ENCODE measurements around the gene ADIPOR2. TPM values are rescaled to one million over a fixed set of nuclear protein-coding genes. Genes with fewer than 3 reads are reported as not detected.
"Not testable (repeated sequence)": the region's sequence is repeated elsewhere in the genome, so short reads cannot be mapped to it uniquely, and the experiment has no call there.

The ADIPOR2 gene
- polyA plus RNA-seq, 10 donors: 23.3 to 29.8 (median 25.5) TPM

- no peak for DNase-seq
Measured at GRCh38 chr12:1703771-1704722, 13.2 kb downstream of the ADIPOR2 start.

DNA sequence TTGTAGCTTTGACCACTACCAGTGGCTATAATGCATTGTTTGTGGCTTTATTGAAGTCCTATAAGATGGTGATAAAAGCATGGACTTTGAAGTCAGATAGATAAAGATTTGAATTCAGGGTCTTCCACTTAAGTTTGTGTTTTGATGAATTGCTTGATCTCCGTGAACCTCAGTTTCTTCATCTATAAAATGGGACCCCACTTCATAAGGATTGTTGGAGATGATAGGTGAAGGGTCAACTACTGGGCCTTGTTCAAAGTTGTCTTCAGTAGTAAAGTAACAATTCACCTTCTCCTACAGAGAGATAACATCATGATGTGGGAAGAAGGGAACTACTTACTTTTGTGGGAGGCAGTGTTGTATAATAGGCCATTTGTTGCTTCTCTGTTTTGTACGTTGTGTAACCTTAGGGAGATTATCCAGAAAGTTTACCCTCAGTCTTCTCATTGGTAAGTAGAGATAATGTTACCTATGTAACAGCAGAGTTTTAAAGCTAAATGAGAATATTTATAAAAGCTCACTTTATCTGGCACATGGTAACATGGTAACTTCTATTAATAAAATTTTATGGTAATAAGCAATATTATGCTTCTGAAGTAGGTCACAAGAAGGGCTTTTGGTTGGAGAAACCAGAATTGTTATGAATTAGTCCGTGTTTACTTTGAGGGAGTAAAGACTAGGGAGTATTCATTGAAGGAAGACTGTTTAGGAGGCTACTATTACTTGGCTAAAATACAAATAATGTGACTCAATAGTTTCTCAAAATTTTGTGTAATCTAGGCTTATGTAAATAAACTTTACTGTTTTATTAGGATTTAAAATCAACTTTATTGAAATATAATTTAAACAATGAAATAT is 15.1 kb downstream of the ADIPOR2 start:
- no peak for DNase-seq

DNA sequence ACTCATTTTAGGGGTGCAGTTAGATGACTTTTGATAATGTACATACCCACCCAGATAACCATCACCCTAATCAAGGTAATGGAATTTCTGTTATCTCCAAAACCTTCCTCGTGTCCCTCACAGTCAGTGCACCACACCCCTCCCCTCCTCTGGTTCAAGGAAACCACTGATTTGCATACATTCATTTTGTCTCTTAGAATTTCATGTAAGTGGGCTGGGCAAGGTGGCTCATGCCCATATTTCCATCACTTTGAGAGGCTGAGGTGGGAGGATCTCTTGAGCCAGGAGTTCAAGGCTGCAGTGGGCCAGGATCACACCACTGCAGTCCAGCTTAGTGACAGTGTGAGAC is 15.7 kb downstream of the ADIPOR2 start:
- no peak for DNase-seq

DNA sequence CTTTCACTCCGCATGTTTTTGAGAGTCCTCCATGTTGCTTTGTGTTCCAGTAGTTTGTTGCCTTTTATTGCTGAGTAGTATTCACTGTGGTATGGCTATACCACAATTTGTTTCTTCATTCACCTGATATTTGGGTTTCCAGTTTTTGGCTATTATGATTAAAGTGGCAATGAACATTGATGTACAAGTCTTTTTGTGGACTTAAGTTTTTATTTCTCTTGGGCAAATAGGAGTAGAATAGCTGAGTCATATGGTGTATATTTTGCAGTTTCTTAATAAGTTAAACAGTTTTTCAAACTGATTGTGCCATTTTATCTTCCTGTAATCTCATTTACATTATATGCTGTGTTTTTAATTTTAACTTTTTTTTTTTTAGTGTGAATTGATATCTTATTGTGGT is 16.2 kb downstream of the ADIPOR2 start:
- DNase-seq: no peak

GRCh38 chr12:1709968-1710367 is 19.1 kb downstream of the ADIPOR2 start:
- DNase-seq: not testable (repeated sequence)

DNA sequence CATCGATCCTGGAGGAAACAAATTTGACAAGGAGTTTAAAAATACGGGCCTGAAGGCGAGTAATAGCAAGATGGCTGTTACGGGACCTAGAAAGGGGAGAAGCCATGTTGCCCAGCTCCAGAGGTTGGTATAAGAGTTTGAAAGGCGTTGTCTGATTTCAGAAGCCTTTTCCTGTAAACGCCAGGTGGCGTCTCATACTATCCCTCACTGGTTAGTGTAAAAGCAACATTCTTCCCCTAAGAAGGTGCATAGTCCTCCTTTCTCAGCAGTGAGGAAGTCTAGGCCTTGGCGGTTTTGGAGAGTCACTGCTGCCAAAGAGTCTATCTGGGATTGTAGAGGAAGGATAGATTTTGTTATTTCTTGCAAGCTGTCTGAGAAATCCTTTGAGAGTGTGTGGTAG is 20.0 kb downstream of the ADIPOR2 start:
- not testable (repeated sequence) for DNase-seq

- DNase-seq: peak in 1 of 3 donors; percentile 16
Measured at GRCh38 chr12:1711536-1712211, 20.8 kb downstream of the ADIPOR2 start.

- DNase-seq: not testable (repeated sequence)
Measured at GRCh38 chr12:1712305-1712704, 21.4 kb downstream of the ADIPOR2 start.

DNA sequence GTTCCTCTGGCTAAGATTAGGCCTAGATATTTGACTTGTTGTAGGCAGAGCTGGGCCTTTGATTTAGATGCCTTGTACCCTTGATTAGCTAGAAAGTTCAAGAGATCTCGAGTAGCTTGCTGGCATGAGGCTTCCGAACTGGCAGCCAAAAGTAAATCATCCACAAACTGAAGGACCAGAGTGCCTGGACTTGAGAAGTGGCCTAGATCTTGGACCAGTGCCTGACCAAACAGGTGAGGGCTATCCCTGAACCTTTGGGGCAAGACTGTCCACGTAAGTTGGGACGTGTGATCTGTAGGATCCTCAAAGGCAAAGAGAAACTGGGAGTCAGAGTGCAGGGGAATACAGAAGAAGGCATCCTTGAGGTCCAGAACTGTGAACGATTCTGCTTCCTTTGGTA is 22.0 kb downstream of the ADIPOR2 start:
- not testable (repeated sequence) for DNase-seq

DNA sequence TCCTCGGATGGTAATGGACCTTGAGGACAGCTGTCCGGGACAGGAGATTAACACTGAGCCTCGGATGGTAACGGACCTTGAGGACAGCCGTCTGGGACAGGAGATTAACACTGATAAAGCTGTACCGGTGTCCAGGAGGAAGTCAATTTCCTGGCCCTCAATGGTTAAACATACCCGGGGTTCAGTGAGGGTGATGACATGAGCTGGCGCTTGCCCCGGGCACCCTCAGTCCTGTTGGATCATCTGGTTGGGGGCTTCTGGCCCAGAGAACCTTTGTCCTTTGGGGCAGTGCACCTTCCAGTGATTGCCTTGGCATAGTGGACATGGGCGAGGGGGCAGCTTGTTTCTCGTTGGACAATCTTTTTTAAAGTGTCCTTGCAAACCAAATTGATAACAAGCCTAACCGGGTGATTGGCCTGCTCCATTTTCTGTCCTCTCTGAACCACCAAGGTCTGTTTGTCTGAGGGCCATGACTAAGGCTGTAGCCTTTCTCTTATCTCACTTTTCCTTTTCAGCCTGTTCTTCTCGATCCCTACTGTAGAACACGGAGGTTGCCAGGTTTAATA is 23.0 kb downstream of the ADIPOR2 start:
- not testable (repeated sequence) for DNase-seq

GRCh38 chr12:1715459-1715858 is 24.6 kb downstream of the ADIPOR2 start:
- not testable (repeated sequence) for DNase-seq

- no peak for DNase-seq
Measured at GRCh38 chr12:1716215-1716862, 25.5 kb downstream of the ADIPOR2 start.

DNA sequence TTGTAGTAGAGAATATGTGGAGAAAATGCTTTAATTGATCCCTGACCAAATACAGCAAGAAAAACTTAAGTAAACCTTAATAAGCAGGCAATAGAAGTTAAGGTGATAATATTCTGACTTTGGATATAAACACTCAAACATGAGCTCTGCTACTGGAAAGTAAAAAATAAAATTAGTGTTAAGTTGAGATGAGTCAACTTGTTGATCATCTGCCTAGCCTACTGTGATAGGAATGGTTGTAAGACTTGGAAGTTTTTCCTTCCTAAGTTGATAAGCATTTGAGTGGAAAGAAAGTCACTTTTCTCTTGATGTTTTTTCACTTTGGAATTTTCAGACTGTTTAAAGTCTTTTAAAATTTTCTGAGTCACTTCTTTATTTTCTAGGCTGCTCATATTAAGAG is 26.0 kb downstream of the ADIPOR2 start:
- DNase-seq: no peak

- no peak for DNase-seq
Measured at GRCh38 chr12:1719139-1719538, 28.3 kb downstream of the ADIPOR2 start.

- no peak for DNase-seq
Measured at GRCh38 chr12:1720494-1720893, 29.6 kb downstream of the ADIPOR2 start.

GRCh38 chr12:1723721-1724120 is 32.9 kb downstream of the ADIPOR2 start:
- DNase-seq: no peak

- DNase-seq: no peak
Measured at GRCh38 chr12:1724250-1724649, 33.4 kb downstream of the ADIPOR2 start.

DNA sequence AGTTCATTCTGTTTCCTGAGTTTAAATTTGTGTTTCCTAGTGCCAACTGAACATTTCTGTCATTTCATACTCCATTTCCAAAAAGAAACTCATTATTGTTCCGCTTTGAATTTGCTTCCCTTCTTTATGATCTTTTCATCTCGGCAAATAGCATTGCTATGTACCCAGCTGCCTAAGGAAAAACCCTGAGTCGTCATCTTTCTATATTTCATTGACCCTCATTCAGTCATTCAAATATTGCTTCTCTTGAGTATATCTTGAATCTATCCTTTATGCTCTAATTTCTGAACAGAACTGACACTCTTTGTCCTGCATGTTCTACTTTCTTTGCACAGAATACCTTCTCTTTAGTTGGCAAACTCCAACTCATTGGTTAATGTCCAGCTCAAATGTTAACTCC is 35.9 kb downstream of the ADIPOR2 start:
- DNase-seq: no peak

GRCh38 chr12:1728824-1729223 is 38.0 kb downstream of the ADIPOR2 start:
- no peak for DNase-seq

DNA sequence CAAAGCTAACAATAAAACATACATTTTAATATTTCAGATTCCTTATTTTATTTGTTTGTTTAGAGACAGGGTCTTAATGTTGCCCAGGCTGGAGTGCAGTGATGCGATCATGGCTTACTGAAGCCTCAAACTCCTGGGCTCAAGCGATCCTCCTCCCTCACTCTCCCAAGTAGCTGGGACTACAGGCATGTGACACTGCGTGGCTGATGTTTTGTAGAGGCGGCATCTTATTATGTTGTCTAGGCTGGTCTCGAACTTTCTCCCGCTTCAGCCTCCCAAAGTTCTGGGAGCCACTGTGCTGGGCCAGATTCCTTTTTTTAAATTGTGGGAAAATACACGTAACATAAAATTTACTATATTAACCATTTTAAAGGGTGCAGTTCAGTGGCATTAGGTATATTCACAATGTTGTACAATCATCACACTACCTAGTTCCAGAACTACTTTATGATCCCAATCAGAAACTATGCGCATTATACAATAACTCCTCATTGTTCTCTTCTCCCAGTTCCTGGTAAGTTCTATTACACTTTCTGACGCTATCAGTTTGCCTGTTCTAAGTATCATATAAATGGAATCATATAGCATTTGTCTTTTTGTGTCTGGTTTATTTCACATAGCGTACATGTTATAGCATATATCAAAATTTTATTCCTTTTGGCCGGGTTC is 40.3 kb downstream of the ADIPOR2 start:
- no peak for DNase-seq

DNA sequence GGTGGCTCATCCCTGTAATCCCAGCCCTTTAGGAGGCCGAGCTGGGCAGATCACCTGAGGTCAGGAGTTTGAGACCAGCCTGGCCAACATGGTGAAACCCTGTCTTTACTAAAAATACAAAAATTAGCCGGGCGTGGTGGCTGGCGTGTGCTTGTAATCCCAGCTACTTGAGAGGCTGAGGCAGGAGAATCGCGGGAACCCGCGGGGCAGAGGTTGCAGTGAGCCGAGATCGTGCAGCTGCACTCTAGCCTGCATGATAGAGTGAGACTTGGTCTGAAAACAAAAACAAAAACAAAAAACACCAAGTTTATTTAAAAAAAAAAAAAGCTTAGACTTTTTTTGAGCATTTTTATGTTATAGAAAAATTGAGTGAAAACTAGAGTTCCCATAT is 40.8 kb downstream of the ADIPOR2 start:
- DNase-seq: not testable (repeated sequence)
